Glutamatergic neuron (in vitro differentiated cells): ENCODE measurements around the gene CRYBA4. TPM values are rescaled to one million over a fixed set of nuclear protein-coding genes. Genes with fewer than 3 reads are reported as not detected.

Experiments
- DNase-seq: peaks from one replicate; pipeline ENCODE4 v3.0.0; 2022
- H3K27ac Mint-ChIP-seq: one replicate; pipeline ENCODE4 v1.8.0; 2020; ENCODE audit warnings: mild to moderate bottlenecking, mixed read lengths, inconsistent platforms; ENCODE audit not compliant: unreplicated experiment
- H3K27me3 Mint-ChIP-seq: one replicate; pipeline ENCODE4 v1.8.0; 2020; ENCODE audit warnings: mild to moderate bottlenecking, moderate library complexity, mixed read lengths, inconsistent platforms; ENCODE audit not compliant: unreplicated experiment
- H3K36me3 Mint-ChIP-seq: one replicate; pipeline ENCODE4 v1.8.0; 2020; ENCODE audit warnings: mild to moderate bottlenecking, mixed read lengths, inconsistent platforms; ENCODE audit not compliant: unreplicated experiment
- H3K4me1 Mint-ChIP-seq: one replicate; pipeline ENCODE4 v1.8.0; 2020; ENCODE audit warnings: mild to moderate bottlenecking, low read depth, mixed read lengths, inconsistent platforms; ENCODE audit not compliant: unreplicated experiment
- H3K4me3 Mint-ChIP-seq: one replicate; pipeline ENCODE4 v1.8.0; 2020; ENCODE audit warnings: mild to moderate bottlenecking, mixed read lengths, inconsistent platforms; ENCODE audit not compliant: unreplicated experiment
- H3K9me3 Mint-ChIP-seq: one replicate; pipeline ENCODE4 v1.8.0; 2020; ENCODE audit warnings: mild to moderate bottlenecking, moderate library complexity, mixed read lengths, inconsistent platforms; ENCODE audit not compliant: unreplicated experiment
- total RNA-seq: library from RNA; stranded (reverse); fragmentation: NEBNext Ultra II Directional; extraction: Animal tissue kit (Norgen Biotek cat#: 25700); gene quantifications from one replicate; pipeline ENCODE4 v1.2.1, GENCODE V29; 2021; ENCODE audit not compliant: unreplicated experiment
- TF ChIP-seq, protein P1 (sequence below): fragments of 200-600 bp; sonication (generic); IDR thresholded peaks from one replicate; pipeline ENCODE4 v1.5.0; 2021; ENCODE audit not compliant: partially characterized antibody, unreplicated experiment

Gene CRYBA4
- total RNA-seq, 1 donor from 2014 or later = not detected

DNA sequence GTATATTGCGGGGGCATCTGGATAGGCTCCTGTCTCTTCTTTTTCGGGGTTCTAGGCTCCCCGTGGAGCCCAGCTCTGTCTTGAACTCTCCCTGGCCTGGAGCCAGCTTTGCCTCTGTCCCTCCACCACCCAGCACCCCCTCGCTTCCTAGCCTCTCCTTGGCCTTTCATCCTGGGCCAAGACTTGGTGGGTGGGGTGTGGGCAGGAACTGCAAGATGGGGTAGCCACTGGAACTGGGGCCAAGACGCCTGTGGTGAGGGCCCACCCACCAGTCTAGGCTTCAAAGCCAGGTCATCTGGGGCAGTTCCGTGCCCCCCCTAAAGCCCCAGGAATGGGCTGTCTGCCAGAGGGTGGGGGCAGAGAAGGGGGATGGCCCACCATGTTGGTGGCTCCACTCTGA is 2.3 kb upstream of the CRYBA4 start:
- Mint-ChIP-seq H3K27me3 (peaks cover 3% of the 10 kb centered on the region), H3K4me1 (peaks cover 4% of the 10 kb centered on the region)

DNA sequence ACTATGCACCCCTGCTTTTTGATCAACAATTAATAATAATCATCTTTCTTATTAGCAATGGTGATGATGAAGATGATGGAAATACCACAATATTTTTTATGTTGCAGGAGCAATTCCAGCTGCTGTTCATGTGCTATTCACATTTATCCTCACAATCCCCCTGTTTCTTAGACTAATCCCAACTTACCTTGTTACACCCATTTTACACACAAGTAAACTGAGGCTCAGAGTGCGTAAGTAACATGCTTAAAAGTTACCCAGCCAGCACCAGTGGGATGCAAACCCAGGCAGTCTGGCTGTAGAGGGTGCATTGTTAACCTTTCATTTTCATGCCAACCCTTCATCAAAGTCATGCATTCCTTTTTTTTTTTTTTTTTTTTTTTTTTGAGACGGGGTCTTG is 1.6 kb upstream of the CRYBA4 start:
- TF ChIP-seq, protein P1, sequence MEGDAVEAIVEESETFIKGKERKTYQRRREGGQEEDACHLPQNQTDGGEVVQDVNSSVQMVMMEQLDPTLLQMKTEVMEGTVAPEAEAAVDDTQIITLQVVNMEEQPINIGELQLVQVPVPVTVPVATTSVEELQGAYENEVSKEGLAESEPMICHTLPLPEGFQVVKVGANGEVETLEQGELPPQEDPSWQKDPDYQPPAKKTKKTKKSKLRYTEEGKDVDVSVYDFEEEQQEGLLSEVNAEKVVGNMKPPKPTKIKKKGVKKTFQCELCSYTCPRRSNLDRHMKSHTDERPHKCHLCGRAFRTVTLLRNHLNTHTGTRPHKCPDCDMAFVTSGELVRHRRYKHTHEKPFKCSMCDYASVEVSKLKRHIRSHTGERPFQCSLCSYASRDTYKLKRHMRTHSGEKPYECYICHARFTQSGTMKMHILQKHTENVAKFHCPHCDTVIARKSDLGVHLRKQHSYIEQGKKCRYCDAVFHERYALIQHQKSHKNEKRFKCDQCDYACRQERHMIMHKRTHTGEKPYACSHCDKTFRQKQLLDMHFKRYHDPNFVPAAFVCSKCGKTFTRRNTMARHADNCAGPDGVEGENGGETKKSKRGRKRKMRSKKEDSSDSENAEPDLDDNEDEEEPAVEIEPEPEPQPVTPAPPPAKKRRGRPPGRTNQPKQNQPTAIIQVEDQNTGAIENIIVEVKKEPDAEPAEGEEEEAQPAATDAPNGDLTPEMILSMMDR = no peak
- Mint-ChIP-seq H3K4me3 (no peak overlapping the region), H3K27ac (no peak overlapping the region), H3K27me3 (peaks cover 2% of the 10 kb centered on the region), H3K4me1 (peaks cover 4% of the 10 kb centered on the region), H3K36me3 (no peaks in the 10 kb centered on the region), H3K9me3 (peaks cover 2% of the 10 kb centered on the region)
- no peak for DNase-seq

More for the DNA sequence above, 2.3 kb upstream of the CRYBA4 start:
- no peak for DNase-seq
- peaks cover 2% of the 10 kb centered on the region for H3K9me3 Mint-ChIP-seq
- TF ChIP-seq, protein P1 = no peak
- no peak overlapping the region for H3K4me3 Mint-ChIP-seq
- no peaks in the 10 kb centered on the region for H3K36me3 Mint-ChIP-seq
- H3K27ac Mint-ChIP-seq = no peak overlapping the region

GRCh38 chr22:26623984-26624383 is 2.2 kb downstream of the CRYBA4 start:
- no peaks in the 10 kb centered on the region for H3K4me1 Mint-ChIP-seq
- no peak for DNase-seq
- H3K36me3 Mint-ChIP-seq = no peaks in the 10 kb centered on the region
- no peak overlapping the region for H3K27ac Mint-ChIP-seq
- H3K9me3 Mint-ChIP-seq = no peaks in the 10 kb centered on the region
- no peak overlapping the region for H3K4me3 Mint-ChIP-seq
- no peaks in the 10 kb centered on the region for H3K27me3 Mint-ChIP-seq
- TF ChIP-seq, protein P1 = no peak

DNA sequence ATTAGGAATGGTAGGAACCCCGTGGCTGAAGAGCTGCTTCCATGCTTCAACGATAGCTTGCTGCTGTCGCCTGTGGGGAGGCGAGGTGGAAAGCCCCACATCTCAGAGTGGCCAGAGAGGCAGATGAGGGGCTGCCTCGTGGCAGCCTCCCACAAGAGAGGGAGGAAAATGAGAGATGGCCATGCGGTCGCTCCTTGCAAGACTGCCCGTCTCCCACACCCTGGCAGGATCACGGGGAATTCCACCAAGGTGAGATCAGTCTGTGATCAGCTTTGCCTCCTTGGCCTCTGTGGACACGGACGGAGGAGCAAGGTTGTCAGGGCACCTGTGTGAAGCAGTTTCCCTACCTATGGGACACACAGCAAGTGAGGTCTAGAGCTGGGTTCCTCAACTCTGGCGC is 3.0 kb downstream of the CRYBA4 start:
- DNase-seq = no peak
- no peaks in the 10 kb centered on the region for H3K27me3 Mint-ChIP-seq
- no peaks in the 10 kb centered on the region for H3K4me1 Mint-ChIP-seq
- no peak overlapping the region for H3K27ac Mint-ChIP-seq
- H3K9me3 Mint-ChIP-seq = no peaks in the 10 kb centered on the region
- no peaks in the 10 kb centered on the region for H3K36me3 Mint-ChIP-seq
- no peak overlapping the region for H3K4me3 Mint-ChIP-seq
- TF ChIP-seq, protein P1 = no peak

DNA sequence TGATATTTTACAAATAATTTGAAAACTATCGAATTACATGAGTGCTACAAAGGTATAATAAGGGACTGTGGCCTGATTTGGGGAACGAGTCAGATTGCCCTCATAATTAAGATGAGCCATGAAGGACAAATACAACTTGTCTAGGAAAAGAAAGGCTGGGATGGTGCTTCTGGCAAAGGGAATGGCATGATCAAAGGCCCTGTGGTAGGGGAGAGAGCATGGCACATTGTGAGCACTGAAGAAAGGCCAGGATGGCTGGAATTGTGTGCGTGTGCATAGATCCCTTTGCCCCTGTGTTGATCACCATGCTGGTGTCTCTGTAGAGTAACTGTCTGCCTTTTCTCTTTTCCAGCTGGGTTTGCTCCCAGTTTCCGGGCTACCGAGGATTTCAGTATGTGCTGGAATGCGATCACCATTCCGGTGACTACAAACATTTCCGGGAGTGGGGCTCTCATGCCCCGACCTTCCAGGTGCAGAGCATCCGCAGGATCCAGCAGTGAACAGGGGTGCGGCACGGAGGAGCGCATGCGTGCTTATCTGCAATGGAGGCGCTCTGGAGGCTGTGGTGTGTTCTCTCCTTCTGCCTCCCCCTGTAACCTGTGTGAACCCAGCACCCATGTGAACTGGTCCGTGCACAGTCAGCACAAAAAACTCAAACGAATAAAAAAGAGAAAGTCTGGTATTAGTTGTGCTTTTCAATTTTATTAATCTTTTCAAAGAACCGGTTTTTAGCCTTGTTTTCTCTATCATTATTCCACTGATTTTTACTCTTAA is 8.4 kb downstream of the CRYBA4 start:
- Mint-ChIP-seq H3K27ac (no peak overlapping the region), H3K4me3 (no peak overlapping the region), H3K36me3 (peaks cover 5% of the 10 kb centered on the region), H3K27me3 (no peaks in the 10 kb centered on the region), H3K4me1 (no peaks in the 10 kb centered on the region), H3K9me3 (peaks cover 2% of the 10 kb centered on the region)
- DNase-seq = no peak
- TF ChIP-seq, protein P1 = no peak
